Trophoblast cell (in vitro differentiated cells and primary cell): ENCODE measurements around the gene ZNF587.

Experiments used
- DNase-seq, 2 donors: peaks; one replicate each; pipeline ENCODE4 v3.0.0-alpha.2; 2016
- H2AFZ ChIP-seq: 2 replicates; pipeline ENCODE4 v1.6.1; 2013; ENCODE audit warnings: low read length, moderate library complexity, mild to moderate bottlenecking; ENCODE audit not compliant: insufficient read depth, poor library complexity
- H2AK5ac ChIP-seq: 2 replicates; pipeline ENCODE4 v1.6.1; 2013; ENCODE audit warnings: mild to moderate bottlenecking, low read length
- H2BK120ac ChIP-seq: 2 replicates; pipeline ENCODE4 v1.6.1; 2013; ENCODE audit warnings: low read length, mild to moderate bottlenecking, moderate library complexity; ENCODE audit not compliant: insufficient read depth, poor library complexity
- H2BK12ac ChIP-seq: 2 replicates; pipeline ENCODE4 v1.6.1; 2013; ENCODE audit warnings: mild to moderate bottlenecking, low read length, moderate library complexity
- H2BK5ac ChIP-seq: 2 replicates; pipeline ENCODE4 v1.6.1; 2013; ENCODE audit warnings: low read length, low read depth, moderate library complexity, mild to moderate bottlenecking; ENCODE audit not compliant: poor library complexity
- H3K14ac ChIP-seq: 2 replicates; pipeline ENCODE4 v1.6.1; 2013; ENCODE audit warnings: mild to moderate bottlenecking, low read length
- H3K18ac ChIP-seq: 2 replicates; pipeline ENCODE4 v1.6.1; 2013; ENCODE audit warnings: mild to moderate bottlenecking, low read length
- H3K23ac ChIP-seq: 2 replicates; pipeline ENCODE4 v1.6.1; 2013; ENCODE audit warnings: low read length
- H3K27ac ChIP-seq: 2 replicates; pipeline ENCODE4 v1.5.1; 2013; ENCODE audit warnings: low read depth, mild to moderate bottlenecking, inconsistent platforms, low read length, moderate library complexity
- H3K27me3 ChIP-seq: 2 replicates; pipeline ENCODE4 v1.6.1; 2013; ENCODE audit warnings: inconsistent platforms, mild to moderate bottlenecking, low read length, moderate library complexity; ENCODE audit not compliant: insufficient read depth
- H3K36me3 ChIP-seq, 2 experiments: 1 replicate in 1 of 2; 2 replicates in 1 of 2; pipeline ENCODE4 v1.6.1; 2013; ENCODE audit warnings: low read length in 2 of 2, mild to moderate bottlenecking in 2 of 2, moderate library complexity in 1 of 2; ENCODE audit not compliant: insufficient read depth in 2 of 2, control insufficient read depth in 1 of 2
- H3K4ac ChIP-seq: 2 replicates; pipeline ENCODE4 v1.6.1; 2013; ENCODE audit warnings: low read depth, mild to moderate bottlenecking, low read length, moderate library complexity
- H3K4me1 ChIP-seq, 2 experiments: 1 replicate in 1 of 2; 2 replicates in 1 of 2; pipeline ENCODE4 v1.6.1; 2013; ENCODE audit warnings: low read length in 2 of 2, mild to moderate bottlenecking in 2 of 2, moderate library complexity in 1 of 2; ENCODE audit not compliant: insufficient read depth in 2 of 2, control insufficient read depth in 1 of 2
- H3K4me2 ChIP-seq: 2 replicates; pipeline ENCODE4 v1.6.1; 2013; ENCODE audit warnings: inconsistent platforms, mild to moderate bottlenecking, low read length, moderate library complexity
- H3K4me3 ChIP-seq: 2 replicates; pipeline ENCODE4 v1.5.1; 2013; ENCODE audit warnings: mild to moderate bottlenecking, low read depth, low read length, inconsistent platforms
- H3K79me1 ChIP-seq: one replicate; pipeline ENCODE4 v1.6.1; 2013; ENCODE audit warnings: low read length
- H3K79me2 ChIP-seq: 2 replicates; pipeline ENCODE4 v1.6.1; 2013; ENCODE audit warnings: low read length, mild to moderate bottlenecking; ENCODE audit not compliant: control insufficient read depth, insufficient read depth, poor library complexity
- H3K9ac ChIP-seq: 2 replicates; pipeline ENCODE4 v1.6.1; 2013; ENCODE audit warnings: mild to moderate bottlenecking, low read length
- H3K9me3 ChIP-seq: 2 replicates; pipeline ENCODE4 v1.6.1; 2013; ENCODE audit warnings: low read depth, mild to moderate bottlenecking, control low read depth, inconsistent platforms, low read length; ENCODE audit not compliant: insufficient read depth
- H4K12ac ChIP-seq: 2 replicates; pipeline ENCODE4 v1.6.1; 2013; ENCODE audit warnings: low read depth, mild to moderate bottlenecking, low read length, moderate library complexity
- H4K8ac ChIP-seq: 2 replicates; pipeline ENCODE4 v1.6.1; 2013; ENCODE audit warnings: low read depth, mild to moderate bottlenecking, low read length, moderate library complexity
- H4K91ac ChIP-seq: one replicate; pipeline ENCODE4 v1.6.1; 2013; ENCODE audit warnings: low read depth, mild to moderate bottlenecking, low read length, moderate library complexity
- WGBS: extraction: QIAGEN DNeasy Blood & Tissue Kit; methylation state at CpG from one replicate; pipeline ENCODE4 v1.1.7; 2013; ENCODE audit warnings: missing lambda C conversion rate; ENCODE audit not compliant: insufficient read length, insufficient coverage; ENCODE audit errors: extremely low coverage; 5-methylcytosine and 5-hydroxymethylcytosine counted together

ZNF587 gene

DNA sequence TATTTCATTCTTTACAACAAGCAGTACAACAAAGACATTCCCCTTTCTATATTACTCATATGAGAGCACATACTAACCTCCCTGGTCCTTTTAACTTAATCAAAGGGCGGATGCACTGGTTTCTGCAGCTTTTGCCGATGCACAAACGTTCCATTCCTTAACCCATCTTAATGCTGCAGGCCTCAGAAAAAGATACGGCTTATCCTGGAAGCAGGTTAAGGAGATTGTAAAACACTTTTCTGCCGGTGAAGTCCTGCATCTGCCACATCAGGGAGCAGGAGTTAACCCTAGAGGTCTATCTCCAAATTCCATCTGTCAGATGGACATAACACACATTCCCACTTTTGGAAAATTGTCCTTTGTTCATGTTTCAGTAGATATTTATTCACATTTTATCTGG, 50.7 kb downstream of the ZNF587 start:
- H3K9me3 ChIP-seq = no peaks in the 10 kb centered on the region
- no CpG with 5 or more reads among the region's 5 CpGs for WGBS
- peaks cover 3 to 4% of the 10 kb centered on the region in 2 experiments for H3K4me1 ChIP-seq
- no peak overlapping the region for H2AFZ ChIP-seq
- H4K8ac ChIP-seq = no peak overlapping the region
- no peaks in the 10 kb centered on the region for H3K79me2 ChIP-seq
- H3K27me3 ChIP-seq = no peaks in the 10 kb centered on the region
- H4K91ac ChIP-seq = no peak overlapping the region
- no peak overlapping the region for H3K4me2 ChIP-seq
- H3K18ac ChIP-seq = no peak overlapping the region
- no peak overlapping the region for H2BK5ac ChIP-seq
- H3K36me3 ChIP-seq = peaks cover 3 to 4% of the 10 kb centered on the region in 2 experiments
- no peak overlapping the region for H3K4ac ChIP-seq
- no peak overlapping the region for H2AK5ac ChIP-seq
- H2BK120ac ChIP-seq = no peak overlapping the region
- H3K27ac ChIP-seq = no peak overlapping the region
- no peaks in the 10 kb centered on the region for H3K79me1 ChIP-seq
- no peak overlapping the region for H3K23ac ChIP-seq
- DNase-seq = peak; percentile 21 to 75
- H3K9ac ChIP-seq = no peak overlapping the region
- no peak overlapping the region for H3K14ac ChIP-seq
- no peak overlapping the region for H4K12ac ChIP-seq
- H2BK12ac ChIP-seq = no peak overlapping the region
- no peak overlapping the region for H3K4me3 ChIP-seq

DNA sequence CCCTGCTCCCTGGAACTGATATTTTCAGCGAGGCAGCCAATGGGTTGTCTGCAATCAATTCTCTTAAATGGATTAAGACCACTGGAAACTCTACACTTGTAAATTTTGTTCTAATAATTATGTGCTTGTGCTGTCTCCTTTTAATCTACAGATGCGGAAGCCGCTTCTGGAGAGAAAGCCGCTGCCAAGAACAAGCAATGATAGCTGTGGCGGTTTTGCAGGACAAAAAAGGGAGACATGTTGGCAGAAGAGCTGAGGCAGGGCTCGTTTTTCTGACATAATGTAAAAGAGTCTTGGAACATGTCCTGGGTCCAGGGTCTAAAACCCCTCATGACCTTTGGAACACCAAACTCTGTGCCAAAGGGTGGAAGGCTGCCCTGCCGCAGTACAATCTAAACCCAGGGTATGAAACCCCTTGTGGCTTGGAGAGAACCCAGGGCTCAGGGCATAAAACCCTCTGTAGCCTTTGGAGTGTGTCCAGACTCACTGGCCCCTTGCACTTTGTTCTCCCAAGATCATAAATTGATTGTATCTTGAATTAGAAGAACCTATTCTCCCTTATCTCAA, 54.0 kb downstream of the ZNF587 start:
- Histone ChIP-seq H3K9ac (no peak overlapping the region), H3K79me2 (no peaks in the 10 kb centered on the region), H4K91ac (no peak overlapping the region), H4K8ac (no peak overlapping the region), H3K36me3 (peaks cover 8 to 14% of the 10 kb centered on the region in 2 experiments), H2AFZ (no peak overlapping the region), H3K14ac (no peak overlapping the region), H2AK5ac (no peak overlapping the region), H3K79me1 (no peaks in the 10 kb centered on the region), H3K27me3 (no peaks in the 10 kb centered on the region), H2BK12ac (no peak overlapping the region), H4K12ac (no peak overlapping the region), H3K23ac (no peak overlapping the region), H3K4me2 (no peak overlapping the region), H2BK120ac (no peak overlapping the region), H3K4ac (no peak overlapping the region), H3K27ac (no peak overlapping the region), H3K4me3 (no peak overlapping the region), H3K9me3 (no peaks in the 10 kb centered on the region), H2BK5ac (no peak overlapping the region), H3K18ac (no peak overlapping the region), H3K4me1 (no peaks in the 10 kb centered on the region)
- DNase-seq = no peak
- WGBS = no CpG with 5 or more reads among the region's 7 CpGs

DNA sequence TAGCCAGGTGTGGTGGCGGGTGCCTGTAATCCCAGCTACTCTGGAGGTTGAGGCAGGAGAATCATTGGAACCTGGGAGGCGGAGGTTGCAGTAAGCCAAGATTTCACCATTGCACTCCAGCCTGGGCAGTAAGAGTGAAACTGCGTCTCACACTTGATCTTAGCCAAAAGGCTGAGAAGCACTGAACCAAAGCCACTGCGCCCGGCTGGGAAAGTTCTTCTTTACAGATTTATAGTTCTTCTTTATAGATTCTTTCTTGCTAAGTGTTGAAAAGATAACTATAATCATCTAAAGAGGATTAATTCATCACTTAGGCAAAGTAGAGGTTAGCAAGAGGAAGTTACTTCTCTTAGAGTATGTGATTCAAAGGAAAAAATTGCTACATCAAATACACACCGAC, 55.6 kb downstream of the ZNF587 start:
- Histone ChIP-seq H3K14ac (no peak overlapping the region), H2AFZ (no peak overlapping the region), H3K27ac (no peak overlapping the region), H3K36me3 (peaks cover 10 to 22% of the 10 kb centered on the region in 2 experiments), H3K9me3 (no peaks in the 10 kb centered on the region), H2BK120ac (no peak overlapping the region), H3K79me1 (no peaks in the 10 kb centered on the region), H2BK5ac (no peak overlapping the region), H3K79me2 (no peaks in the 10 kb centered on the region), H4K8ac (no peak overlapping the region), H3K4me3 (no peak overlapping the region), H3K9ac (no peak overlapping the region), H3K4me1 (no peaks in the 10 kb centered on the region), H2BK12ac (no peak overlapping the region), H3K27me3 (no peaks in the 10 kb centered on the region), H3K4ac (no peak overlapping the region), H3K18ac (no peak overlapping the region), H3K4me2 (no peak overlapping the region), H3K23ac (no peak overlapping the region), H4K12ac (no peak overlapping the region), H4K91ac (no peak overlapping the region), H2AK5ac (no peak overlapping the region)
- DNase-seq = no peak
- WGBS = no CpG with 5 or more reads among the region's 6 CpGs

DNA sequence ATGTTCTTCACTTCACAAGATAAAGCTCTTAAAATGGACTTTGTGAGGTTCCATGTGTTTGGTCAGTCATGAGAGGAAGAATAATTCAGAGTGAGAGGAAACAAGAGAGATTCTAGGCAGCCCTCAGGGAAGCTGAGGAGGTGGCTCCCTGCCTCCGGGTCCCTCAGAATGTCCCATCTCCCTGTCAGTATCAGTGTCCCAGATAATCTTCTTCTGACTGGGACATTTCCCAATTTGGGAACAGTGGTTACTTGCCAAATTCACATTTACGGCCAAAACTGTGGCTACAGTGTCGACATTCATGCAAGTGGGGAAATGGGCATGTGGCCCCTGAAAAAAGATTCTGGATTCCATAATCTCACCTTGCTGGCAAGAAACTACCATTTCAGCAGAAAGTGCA, 57.7 kb downstream of the ZNF587 start:
- WGBS = no CpG with 5 or more reads among the region's 3 CpGs
- no peak overlapping the region for H2AFZ ChIP-seq
- no peak overlapping the region for H3K23ac ChIP-seq
- DNase-seq = no peak
- no peak overlapping the region for H2BK12ac ChIP-seq
- H4K91ac ChIP-seq = no peak overlapping the region
- H4K12ac ChIP-seq = no peak overlapping the region
- no peaks in the 10 kb centered on the region for H3K9me3 ChIP-seq
- peaks cover 20 to 39% of the 10 kb centered on the region in 2 experiments for H3K36me3 ChIP-seq
- H3K79me1 ChIP-seq = no peaks in the 10 kb centered on the region
- H3K9ac ChIP-seq = no peak overlapping the region
- no peaks in the 10 kb centered on the region for H3K27me3 ChIP-seq
- H3K4me1 ChIP-seq = no peaks in the 10 kb centered on the region
- H2BK120ac ChIP-seq = no peak overlapping the region
- no peak overlapping the region for H3K18ac ChIP-seq
- no peak overlapping the region for H4K8ac ChIP-seq
- H3K4ac ChIP-seq = no peak overlapping the region
- H3K79me2 ChIP-seq = no peaks in the 10 kb centered on the region
- H3K27ac ChIP-seq = no peak overlapping the region
- H3K4me2 ChIP-seq = no peak overlapping the region
- no peak overlapping the region for H3K14ac ChIP-seq
- H2BK5ac ChIP-seq = no peak overlapping the region
- no peak overlapping the region for H3K4me3 ChIP-seq
- H2AK5ac ChIP-seq = no peak overlapping the region
